MCF 10A (cell line): ENCODE data around the gene CELA2B. TPM values are rescaled to one million over a fixed set of nuclear protein-coding genes. Genes with fewer than 3 reads are reported as not detected.
"Not testable (repeated sequence)": the region's sequence is repeated elsewhere in the genome, so short reads cannot be mapped to it uniquely, and the experiment has no call there.

Experiments used
- BruUV-seq: library from RNA; stranded (reverse); fragments of 400-500 nt; replicated peaks from 2 replicates; lab custom pipeline; 2021; lab: Mats Ljungman, UMichigan
- CTCF ChIA-PET: fragments of 300-600 bp; sonication (Branson Sonifier 250); formaldehyde crosslinking; extraction: SDS; loops from one replicate; lab custom pipeline; 2021; ENCODE audit warnings: antibody characterized with exemption, inconsistent platforms; lab: Yijun Ruan, JAX
- POLR2A ChIA-PET: fragments of 300-600, 350-650 bp; sonication (Branson Sonifier 250); formaldehyde crosslinking; extraction: SDS; loops from one replicate; lab custom pipeline; 2020; ENCODE audit warnings: antibody characterized with exemption, inconsistent platforms; lab: Yijun Ruan, JAX
- DNase-seq: peaks from one replicate; pipeline ENCODE4 v3.0.0-alpha.2; 2018; ENCODE audit not compliant: unreplicated experiment
- H3K27ac Mint-ChIP-seq: one replicate; pipeline ENCODE4 v1.8.0; 2022; ENCODE audit warnings: mild to moderate bottlenecking, low read depth, mixed read lengths; ENCODE audit not compliant: unreplicated experiment
- H3K27me3 Mint-ChIP-seq: one replicate; pipeline ENCODE4 v1.8.0; 2022; ENCODE audit warnings: mixed read lengths; ENCODE audit not compliant: insufficient read depth, unreplicated experiment
- H3K36me3 Mint-ChIP-seq: one replicate; pipeline ENCODE4 v1.8.0; 2022; ENCODE audit warnings: mild to moderate bottlenecking, moderate library complexity, mixed read lengths; ENCODE audit not compliant: insufficient read depth, unreplicated experiment
- H3K4me1 Mint-ChIP-seq: one replicate; pipeline ENCODE4 v1.8.0; 2022; ENCODE audit warnings: mixed read lengths; ENCODE audit not compliant: insufficient read depth, unreplicated experiment
- H3K4me3 Mint-ChIP-seq: one replicate; pipeline ENCODE4 v1.8.0; 2022; ENCODE audit warnings: mild to moderate bottlenecking, moderate library complexity, mixed read lengths; ENCODE audit not compliant: unreplicated experiment
- H3K9me3 Mint-ChIP-seq: one replicate; pipeline ENCODE4 v1.8.0; 2022; ENCODE audit warnings: mixed read lengths; ENCODE audit not compliant: unreplicated experiment
- CTCF ChIP-seq: fragments of 200-600 bp; IDR thresholded peaks from one replicate; pipeline ENCODE4 v1.8.0; 2022; ENCODE audit warnings: antibody characterized with exemption, mild to moderate bottlenecking; ENCODE audit not compliant: unreplicated experiment
- intact Hi-C: fragments of 100-400 bp; cut with micrococcal nuclease; formaldehyde crosslinking; loops from 2 replicates; pipeline ENCODE4 v1.14.1; 2022
- total RNA-seq: library from RNA; stranded (reverse); gene quantifications from 2 replicates; pipeline ENCODE4 v1.2.3, GENCODE V29; 2022

Gene CELA2B
- total RNA-seq, 1 experiment from 2014 or later, result not detected

GRCh38 chr1:15456313-15456954, 19.5 kb upstream of the CELA2B start, which contains the start of gene CELA2A:
CELA2A (plus strand) TSS chr1:15456732; CDS start chr1:15456754, 22 bp downstream.
- CTCF ChIA-PET, result no interaction called here
- no peak for DNase-seq
- Mint-ChIP-seq H3K36me3 (no peaks in the 10 kb centered on the region), H3K9me3 (no peaks in the 10 kb centered on the region), H3K4me1 (peaks cover 5% of the 10 kb centered on the region), H3K4me3 (no peak within 1 kb of the TSS), H3K27me3 (no peaks in the 10 kb centered on the region), H3K27ac (no peak within 1 kb of the TSS)
- no TSS peak for BruUV-seq
- POLR2A ChIA-PET, result interaction anchor here (0.7 kb wide), 1 partner anchor 1672 kb away, joined by 3 read pairs; no protein-coding TSS in a partner anchor
- TF ChIP-seq CTCF, result no peak
- intact Hi-C loops, result no loop called here

GRCh38 chr1:15457585-15457984, 18.3 kb upstream of the CELA2B start:
- CTCF ChIA-PET, result no interaction called here
- Mint-ChIP-seq H3K36me3 (no peaks in the 10 kb centered on the region), H3K27me3 (no peaks in the 10 kb centered on the region), H3K4me1 (peaks cover 5% of the 10 kb centered on the region), H3K27ac (no peak overlapping the region), H3K9me3 (no peaks in the 10 kb centered on the region), H3K4me3 (no peak overlapping the region)
- POLR2A ChIA-PET, result no interaction called here
- TF ChIP-seq CTCF, result no peak
- no peak for DNase-seq
- intact Hi-C loops, result no loop called here
- no TSS peak for BruUV-seq

DNA sequence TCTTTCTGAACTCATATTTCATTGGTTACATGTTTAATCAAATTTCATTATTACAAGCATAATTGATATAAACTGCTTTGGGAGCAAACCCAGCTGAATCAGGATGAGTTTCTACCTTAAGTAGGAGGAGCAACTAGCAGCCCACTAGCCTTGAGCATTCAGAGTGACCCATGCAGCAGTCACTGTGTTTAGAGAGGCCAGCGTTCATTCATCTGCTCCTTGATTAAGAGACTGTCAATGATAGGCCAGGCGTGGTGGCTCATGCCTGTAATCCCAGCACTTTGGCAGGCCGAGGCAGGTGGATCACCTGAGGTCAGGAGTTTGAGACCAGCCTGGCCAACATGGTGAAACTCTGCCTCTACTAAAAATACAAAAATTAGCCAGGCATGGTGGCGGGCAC, 17.5 kb upstream of the CELA2B start:
- H3K27me3 Mint-ChIP-seq, H3K9me3 Mint-ChIP-seq, BruUV-seq, H3K4me1 Mint-ChIP-seq, H3K36me3 Mint-ChIP-seq, DNase-seq, intact Hi-C loops, H3K4me3 Mint-ChIP-seq, CTCF ChIA-PET: not testable (repeated sequence)
- peak overlapping the region; percentile 37 for H3K27ac Mint-ChIP-seq
- POLR2A ChIA-PET, result interaction anchor here (0.6 kb wide), 1 partner anchor 342 kb away, joined by 3 read pairs; no protein-coding TSS in a partner anchor

DNA sequence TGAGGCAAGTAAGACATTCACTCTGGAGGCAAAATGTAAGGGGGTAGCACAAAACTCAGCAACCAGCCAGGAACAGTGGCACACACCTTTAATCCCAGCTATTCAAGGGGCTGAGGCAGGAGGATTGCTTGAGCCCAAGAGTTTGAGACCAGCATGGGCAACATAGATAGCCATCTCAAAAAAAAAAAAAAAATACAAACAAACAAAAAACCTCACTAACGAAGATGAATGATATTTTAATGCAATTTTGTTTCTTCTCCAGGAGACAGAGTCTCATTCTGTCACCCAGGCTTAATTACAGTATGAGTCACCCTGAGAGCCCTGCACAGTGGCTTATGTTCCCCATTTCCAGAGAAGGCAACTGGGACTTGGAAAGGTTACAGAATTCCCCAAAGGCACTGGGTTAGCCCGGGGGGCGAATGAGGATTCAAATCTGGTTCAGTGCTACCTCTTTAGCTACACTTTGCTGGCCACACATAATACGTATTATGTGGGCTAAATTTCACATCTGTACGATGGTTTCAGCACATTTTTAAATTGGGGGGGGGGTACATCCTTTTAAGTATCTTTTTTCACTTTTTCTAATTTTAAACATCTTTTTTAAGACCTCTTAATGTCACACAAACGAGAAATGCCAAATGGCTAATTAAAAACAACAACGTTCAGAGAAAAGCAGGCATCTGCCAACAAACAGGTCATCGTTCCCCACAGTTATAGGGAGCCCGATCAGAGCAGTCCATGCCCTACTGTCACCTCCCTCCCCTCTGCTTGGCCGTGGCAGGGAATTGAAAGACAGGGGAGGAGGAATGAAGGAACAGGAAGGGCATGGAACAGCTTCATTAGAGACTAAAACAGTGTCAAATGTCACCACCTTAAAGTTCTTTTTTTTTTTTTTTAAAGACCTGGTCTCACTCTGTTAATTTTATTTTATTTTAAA, 15.9 kb upstream of the CELA2B start:
- peaks cover 5% of the 10 kb centered on the region for H3K4me1 Mint-ChIP-seq
- H3K27me3 Mint-ChIP-seq, result no peaks in the 10 kb centered on the region
- H3K4me3 Mint-ChIP-seq, result no peak overlapping the region
- H3K9me3 Mint-ChIP-seq, result no peaks in the 10 kb centered on the region
- ChIA-PET CTCF (interaction anchor here (0.6 kb wide), 1 partner anchor 607 kb away, joined by 5 read pairs; no protein-coding TSS in a partner anchor), POLR2A (no interaction called here)
- no TSS peak for BruUV-seq
- intact Hi-C loops, result no loop called here
- no peak for TF ChIP-seq CTCF
- no peak overlapping the region for H3K27ac Mint-ChIP-seq
- no peaks in the 10 kb centered on the region for H3K36me3 Mint-ChIP-seq
- peak; percentile 51 for DNase-seq
